ENCODE results near the gene GNE.
"Not testable (repeated sequence)": the region's sequence is repeated elsewhere in the genome, so short reads cannot be mapped to it uniquely, and the experiment has no call there.

Gene GNE

GRCh38 chr9:36264896-36265295 lies 6.6 kb upstream of the GNE start:
- H3K27ac ChIP-seq (ENCODE audit: low read length), result no peak overlapping the region
- no peak overlapping the region for H3K4me3 ChIP-seq (ENCODE audit: low read length)
- H3K36me3 ChIP-seq (ENCODE audit: control insufficient read depth, low read depth, low read length), result no peaks in the 10 kb centered on the region
- no peaks in the 10 kb centered on the region for H3K27me3 ChIP-seq (ENCODE audit: control insufficient read depth, insufficient read depth, low read length)
- H3K9ac ChIP-seq (ENCODE audit: low read length), result no peak overlapping the region
- H3K4me1 ChIP-seq (ENCODE audit: control insufficient read depth, low read depth, low read length), result no peaks in the 10 kb centered on the region
- no peaks in the 10 kb centered on the region for H3K9me3 ChIP-seq (ENCODE audit: control insufficient read depth, low read depth, low read length)

DNA sequence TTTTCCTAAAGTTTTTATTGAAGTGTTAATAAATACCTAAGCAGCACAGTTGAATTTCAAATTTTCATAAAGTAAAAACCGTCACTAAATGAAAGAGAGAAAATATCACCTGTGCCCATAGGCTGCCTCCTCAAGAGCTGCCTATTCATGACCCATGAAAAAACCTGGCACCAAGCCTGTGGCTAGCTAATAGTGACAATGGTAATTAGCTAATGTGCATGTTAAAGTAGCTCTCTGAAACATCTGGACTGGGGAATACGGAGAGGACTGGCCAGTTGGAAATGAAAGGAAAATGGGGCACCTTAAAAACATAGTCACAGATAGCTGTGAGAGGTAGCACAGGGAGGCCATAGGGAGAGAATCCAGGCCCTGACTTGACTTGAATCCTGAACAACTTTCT lies 5.4 kb upstream of the GNE start:
- H3K27ac ChIP-seq (ENCODE audit: low read length), result no peak overlapping the region
- no peaks in the 10 kb centered on the region for H3K27me3 ChIP-seq (ENCODE audit: control insufficient read depth, insufficient read depth, low read length)
- no peaks in the 10 kb centered on the region for H3K9me3 ChIP-seq (ENCODE audit: control insufficient read depth, low read depth, low read length)
- H3K9ac ChIP-seq (ENCODE audit: low read length), result no peak overlapping the region
- no peaks in the 10 kb centered on the region for H3K36me3 ChIP-seq (ENCODE audit: control insufficient read depth, low read depth, low read length)
- no peaks in the 10 kb centered on the region for H3K4me1 ChIP-seq (ENCODE audit: control insufficient read depth, low read depth, low read length)
- no peak overlapping the region for H3K4me3 ChIP-seq (ENCODE audit: low read length)

DNA sequence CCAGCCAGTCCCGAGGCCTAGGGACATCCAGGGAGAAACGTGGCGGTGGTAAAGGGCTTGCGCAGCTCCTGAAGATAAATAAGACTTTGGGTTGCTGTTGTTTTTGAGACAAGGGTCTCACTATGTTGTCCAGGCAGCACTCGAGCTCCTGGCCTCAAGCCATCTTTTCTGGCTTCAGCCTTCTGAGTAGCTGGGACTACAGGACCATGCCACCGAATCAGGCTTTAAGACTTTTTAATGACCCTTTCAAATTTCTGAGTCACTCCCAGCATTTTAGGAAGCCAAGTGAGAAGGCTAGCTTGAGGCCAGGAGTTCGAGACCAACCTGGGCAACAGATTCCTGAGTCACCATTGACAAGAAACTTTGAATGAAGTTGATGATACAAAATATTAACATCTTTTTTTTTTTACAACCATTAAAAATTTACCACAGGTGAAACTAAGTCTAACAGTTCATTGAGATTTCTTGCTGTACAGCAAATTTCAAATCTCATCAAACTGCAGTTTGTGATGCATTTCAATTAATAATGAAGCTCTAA lies 817 bp upstream of the GNE start:
- Histone ChIP-seq H3K36me3 (ENCODE audit: control insufficient read depth, low read depth, low read length) (no peaks in the 10 kb centered on the region), H3K4me1 (ENCODE audit: control insufficient read depth, low read depth, low read length) (no peaks in the 10 kb centered on the region), H3K9me3 (ENCODE audit: control insufficient read depth, low read depth, low read length) (no peaks in the 10 kb centered on the region), H3K4me3 (ENCODE audit: low read length) (peak overlapping the region; percentile 90), H3K27ac (ENCODE audit: low read length) (no peak overlapping the region), H3K9ac (ENCODE audit: low read length) (peak overlapping the region; percentile 70), H3K27me3 (ENCODE audit: control insufficient read depth, insufficient read depth, low read length) (no peaks in the 10 kb centered on the region)

GRCh38 chr9:36251428-36251827 lies 6.8 kb downstream of the GNE start:
- Histone ChIP-seq H3K27ac (ENCODE audit: low read length) (no peak overlapping the region), H3K4me1 (ENCODE audit: control insufficient read depth, low read depth, low read length) (no peaks in the 10 kb centered on the region), H3K9me3 (ENCODE audit: control insufficient read depth, low read depth, low read length) (no peaks in the 10 kb centered on the region), H3K4me3 (ENCODE audit: low read length) (no peak overlapping the region), H3K36me3 (ENCODE audit: control insufficient read depth, low read depth, low read length) (peaks cover 4% of the 10 kb centered on the region), H3K27me3 (ENCODE audit: control insufficient read depth, insufficient read depth, low read length) (no peaks in the 10 kb centered on the region), H3K9ac (ENCODE audit: low read length) (no peak overlapping the region)

GRCh38 chr9:36250079-36250478 lies 8.2 kb downstream of the GNE start:
- Histone ChIP-seq H3K27me3 (ENCODE audit: control insufficient read depth, insufficient read depth, low read length) (no peaks in the 10 kb centered on the region), H3K27ac (ENCODE audit: low read length) (no peak overlapping the region), H3K4me3 (ENCODE audit: low read length) (no peak overlapping the region), H3K9me3 (ENCODE audit: control insufficient read depth, low read depth, low read length) (no peaks in the 10 kb centered on the region), H3K36me3 (ENCODE audit: control insufficient read depth, low read depth, low read length) (peaks cover 11% of the 10 kb centered on the region), H3K4me1 (ENCODE audit: control insufficient read depth, low read depth, low read length) (no peaks in the 10 kb centered on the region), H3K9ac (ENCODE audit: low read length) (no peak overlapping the region)

DNA sequence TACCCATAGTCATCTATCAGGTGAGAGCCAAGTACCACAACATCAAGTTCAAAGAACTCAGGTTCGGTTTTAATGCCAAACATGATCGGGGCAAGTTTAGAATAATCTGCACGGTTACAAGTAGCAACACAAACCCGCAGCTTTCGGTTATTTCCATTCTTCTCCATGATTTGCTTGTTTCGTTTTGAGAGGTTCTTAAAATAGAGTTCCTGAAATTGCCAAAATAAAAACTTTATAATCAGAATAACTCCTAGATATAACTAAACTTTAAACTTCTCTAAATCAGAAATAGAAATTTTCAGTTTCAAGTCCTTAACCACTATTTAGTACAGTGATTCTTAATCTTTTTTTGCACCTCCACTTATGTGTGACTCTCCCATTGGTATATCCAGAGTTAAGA lies 9.1 kb downstream of the GNE start:
- no peaks in the 10 kb centered on the region for H3K27me3 ChIP-seq (ENCODE audit: control insufficient read depth, insufficient read depth, low read length)
- no peaks in the 10 kb centered on the region for H3K9me3 ChIP-seq (ENCODE audit: control insufficient read depth, low read depth, low read length)
- no peaks in the 10 kb centered on the region for H3K4me1 ChIP-seq (ENCODE audit: control insufficient read depth, low read depth, low read length)
- H3K27ac ChIP-seq (ENCODE audit: low read length), result no peak overlapping the region
- peaks cover 11% of the 10 kb centered on the region for H3K36me3 ChIP-seq (ENCODE audit: control insufficient read depth, low read depth, low read length)
- no peak overlapping the region for H3K4me3 ChIP-seq (ENCODE audit: low read length)
- no peak overlapping the region for H3K9ac ChIP-seq (ENCODE audit: low read length)

- not testable (repeated sequence) for H3K9me3 ChIP-seq (ENCODE audit: control insufficient read depth, low read depth, low read length); H3K4me1 ChIP-seq (ENCODE audit: control insufficient read depth, low read depth, low read length); H3K4me3 ChIP-seq (ENCODE audit: low read length); H3K27ac ChIP-seq (ENCODE audit: low read length); H3K9ac ChIP-seq (ENCODE audit: low read length); H3K27me3 ChIP-seq (ENCODE audit: control insufficient read depth, insufficient read depth, low read length)
- peaks cover 17% of the 10 kb centered on the region for H3K36me3 ChIP-seq (ENCODE audit: control insufficient read depth, low read depth, low read length)
Measured at GRCh38 chr9:36248061-36248460, 10.2 kb downstream of the GNE start.

GRCh38 chr9:36247356-36247755 lies 10.9 kb downstream of the GNE start:
- Histone ChIP-seq H3K4me1 (ENCODE audit: control insufficient read depth, low read depth, low read length) (no peaks in the 10 kb centered on the region), H3K9me3 (ENCODE audit: control insufficient read depth, low read depth, low read length) (no peaks in the 10 kb centered on the region), H3K4me3 (ENCODE audit: low read length) (no peak overlapping the region), H3K27me3 (ENCODE audit: control insufficient read depth, insufficient read depth, low read length) (no peaks in the 10 kb centered on the region), H3K27ac (ENCODE audit: low read length) (no peak overlapping the region), H3K9ac (ENCODE audit: low read length) (no peak overlapping the region), H3K36me3 (ENCODE audit: control insufficient read depth, low read depth, low read length) (peaks cover 17% of the 10 kb centered on the region)

- Histone ChIP-seq H3K27ac (ENCODE audit: low read length) (no peak overlapping the region), H3K36me3 (ENCODE audit: control insufficient read depth, low read depth, low read length) (peaks cover 20% of the 10 kb centered on the region), H3K4me3 (ENCODE audit: low read length) (no peak overlapping the region), H3K9ac (ENCODE audit: low read length) (no peak overlapping the region), H3K27me3 (ENCODE audit: control insufficient read depth, insufficient read depth, low read length) (no peaks in the 10 kb centered on the region), H3K9me3 (ENCODE audit: control insufficient read depth, low read depth, low read length) (no peaks in the 10 kb centered on the region), H3K4me1 (ENCODE audit: control insufficient read depth, low read depth, low read length) (no peaks in the 10 kb centered on the region)
Measured at GRCh38 chr9:36245906-36246305, 12.3 kb downstream of the GNE start.

GRCh38 chr9:36239675-36240074 lies 18.6 kb downstream of the GNE start:
- H3K36me3 ChIP-seq (ENCODE audit: control insufficient read depth, low read depth, low read length); H3K4me1 ChIP-seq (ENCODE audit: control insufficient read depth, low read depth, low read length); H3K4me3 ChIP-seq (ENCODE audit: low read length); H3K9me3 ChIP-seq (ENCODE audit: control insufficient read depth, low read depth, low read length); H3K27ac ChIP-seq (ENCODE audit: low read length); H3K27me3 ChIP-seq (ENCODE audit: control insufficient read depth, insufficient read depth, low read length); H3K9ac ChIP-seq (ENCODE audit: low read length): not testable (repeated sequence)

DNA sequence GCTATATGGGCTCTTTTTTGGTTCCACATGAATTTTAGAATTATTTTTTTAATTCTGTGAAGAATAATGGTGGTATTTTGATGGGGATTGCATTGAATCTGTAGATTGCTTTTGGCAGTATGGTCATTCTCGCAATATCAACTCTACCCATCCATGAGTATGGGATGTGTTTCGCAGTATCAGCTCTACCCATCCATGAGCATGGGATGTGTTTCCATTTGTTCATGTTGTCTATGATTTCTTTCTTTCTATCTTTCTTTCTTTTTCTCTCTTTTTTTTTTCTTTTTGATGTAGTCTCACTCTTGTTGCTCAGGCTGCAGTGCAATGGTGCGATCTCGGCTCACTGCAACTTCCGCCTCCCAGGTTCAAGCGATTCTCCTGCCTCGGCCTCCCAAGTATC lies 19.0 kb downstream of the GNE start:
- H3K9me3 ChIP-seq (ENCODE audit: control insufficient read depth, low read depth, low read length); H3K36me3 ChIP-seq (ENCODE audit: control insufficient read depth, low read depth, low read length); H3K4me3 ChIP-seq (ENCODE audit: low read length); H3K27ac ChIP-seq (ENCODE audit: low read length); H3K27me3 ChIP-seq (ENCODE audit: control insufficient read depth, insufficient read depth, low read length); H3K4me1 ChIP-seq (ENCODE audit: control insufficient read depth, low read depth, low read length); H3K9ac ChIP-seq (ENCODE audit: low read length): not testable (repeated sequence)

- no peak overlapping the region for H3K4me3 ChIP-seq (ENCODE audit: low read length)
- peaks cover 15% of the 10 kb centered on the region for H3K36me3 ChIP-seq (ENCODE audit: control insufficient read depth, low read depth, low read length)
- H3K27me3 ChIP-seq (ENCODE audit: control insufficient read depth, insufficient read depth, low read length), result no peaks in the 10 kb centered on the region
- H3K9ac ChIP-seq (ENCODE audit: low read length), result no peak overlapping the region
- no peak overlapping the region for H3K27ac ChIP-seq (ENCODE audit: low read length)
- no peaks in the 10 kb centered on the region for H3K9me3 ChIP-seq (ENCODE audit: control insufficient read depth, low read depth, low read length)
- no peaks in the 10 kb centered on the region for H3K4me1 ChIP-seq (ENCODE audit: control insufficient read depth, low read depth, low read length)
Measured at GRCh38 chr9:36237230-36237629, 21.0 kb downstream of the GNE start.

Measured in iPS-18a (cell line).